Measurements from ENCODE around the gene OR14I1.
"Not testable (repeated sequence)": the region's sequence is repeated elsewhere in the genome, so short reads cannot be mapped to it uniquely, and the experiment has no call there.

OR14I1 gene

DNA sequence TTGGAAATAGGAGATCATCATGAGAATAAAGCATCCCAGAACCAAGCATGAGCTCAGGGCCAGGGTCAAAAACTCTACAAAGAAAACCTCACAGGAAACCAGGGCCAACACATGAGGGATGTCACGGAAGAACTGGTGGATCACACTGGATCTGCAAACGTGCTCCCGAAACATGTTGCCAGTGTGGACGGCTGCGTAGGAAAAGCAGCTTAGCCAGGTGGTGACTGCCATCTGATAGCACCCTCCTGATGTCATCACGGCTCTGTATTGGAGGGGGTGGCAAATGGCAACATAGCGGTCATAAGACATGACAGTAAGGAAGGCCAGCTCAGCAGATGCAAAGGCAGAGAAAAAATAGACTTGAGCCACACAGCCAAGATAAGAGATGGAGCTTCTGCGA lies 20.9 kb downstream of the OR14I1 start:
- DNase-seq: no peak

GRCh38 chr1:248670003-248670402 lies 32.6 kb downstream of the OR14I1 start:
- DNase-seq: no peak

DNA sequence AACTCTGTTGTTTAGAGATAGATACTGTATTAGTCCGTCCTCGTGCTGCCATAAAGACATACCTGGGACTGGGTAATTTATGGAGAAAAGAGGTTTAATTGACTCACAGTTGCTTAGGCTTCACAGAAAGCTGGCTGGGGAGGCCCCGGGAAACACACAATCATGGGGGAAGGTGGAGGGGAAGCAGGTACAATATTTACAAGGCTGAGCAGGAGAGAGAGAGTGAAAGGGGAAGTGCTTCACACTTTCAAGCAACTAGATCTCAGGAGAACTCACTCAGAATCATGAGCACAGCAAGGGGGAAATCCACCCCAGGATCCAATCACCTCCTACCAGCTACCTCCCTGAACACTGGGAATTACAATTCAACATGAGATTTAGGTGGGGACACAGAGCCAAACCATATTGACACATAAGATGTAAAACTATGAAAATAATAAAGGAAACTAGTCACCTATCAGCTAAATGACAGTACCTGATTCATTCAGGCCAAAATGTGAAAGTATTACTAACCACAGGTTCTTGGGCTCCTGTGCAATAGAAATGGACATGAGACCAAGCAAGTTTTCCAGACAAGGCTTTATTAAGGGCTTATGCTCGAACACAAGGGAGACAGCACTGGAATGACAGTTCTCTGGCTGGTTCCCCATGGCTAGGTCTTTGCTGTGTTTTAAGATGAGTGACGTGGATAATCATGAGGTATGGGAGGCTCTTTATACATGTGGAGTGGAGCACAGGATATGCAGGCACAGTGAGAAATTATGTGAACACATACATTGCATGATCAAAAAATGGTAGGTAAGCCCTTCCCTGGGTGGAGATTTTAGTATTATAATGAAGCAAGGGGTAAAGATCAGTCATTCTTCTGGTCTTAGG lies 38.9 kb downstream of the OR14I1 start:
- DNase-seq: not testable (repeated sequence)

DNA sequence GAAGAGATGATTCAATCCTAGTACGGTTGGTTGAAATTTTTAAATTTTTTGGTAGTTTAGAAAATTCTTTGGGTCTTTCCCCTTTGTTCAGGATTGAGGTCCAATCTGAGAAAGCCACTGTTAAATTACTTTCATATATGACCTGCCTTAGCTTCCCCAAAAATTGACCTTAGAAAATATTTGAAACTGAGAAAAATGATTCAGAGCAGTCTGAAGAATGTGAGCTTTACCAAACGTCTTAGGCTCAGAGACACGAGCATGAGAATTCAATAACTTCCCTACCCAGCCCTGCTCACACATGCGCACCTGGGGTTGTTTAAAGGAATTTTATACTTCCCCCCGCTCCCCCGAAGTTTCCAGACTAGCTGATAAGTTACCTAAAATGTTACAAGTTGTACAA lies 45.8 kb downstream of the OR14I1 start:
- not testable (repeated sequence) for DNase-seq

- DNase-seq: not testable (repeated sequence)
Observed at GRCh38 chr1:248655354-248655753, 47.2 kb downstream of the OR14I1 start, which contains the start of gene OR2T27. Gene OR2T27, minus strand, starts transcription at chr1:248655528. Its CDS starts 4,644 bp downstream, at chr1:248650884.

Measured in activated CD8-positive, alpha-beta memory T cell treated with anti-CD3 and anti-CD28 coated beads for 24 hours (primary cell).